Endothelial cell (in vitro differentiated cells): Measurements from ENCODE around the gene NPHP4. TPM values are rescaled to one million over a fixed set of nuclear protein-coding genes. Genes with fewer than 3 reads are reported as not detected.

Source experiments
- DNase-seq: peaks from one replicate; pipeline ENCODE4 v3.0.0; 2021; ENCODE audit warnings: low spot score
- H3K27ac Mint-ChIP-seq: one replicate; pipeline ENCODE4 v1.8.0; 2021; ENCODE audit warnings: mixed read lengths, inconsistent platforms; ENCODE audit not compliant: unreplicated experiment
- H3K27me3 Mint-ChIP-seq: one replicate; pipeline ENCODE4 v1.8.0; 2021; ENCODE audit warnings: mild to moderate bottlenecking, moderate library complexity, mixed read lengths, inconsistent platforms; ENCODE audit not compliant: unreplicated experiment
- H3K36me3 Mint-ChIP-seq: one replicate; pipeline ENCODE4 v1.8.0; 2021; ENCODE audit warnings: mild to moderate bottlenecking, low read depth, mixed read lengths, inconsistent platforms; ENCODE audit not compliant: unreplicated experiment
- H3K4me1 Mint-ChIP-seq: one replicate; pipeline ENCODE4 v1.8.0; 2021; ENCODE audit warnings: mild to moderate bottlenecking, mixed read lengths, inconsistent platforms; ENCODE audit not compliant: unreplicated experiment
- H3K4me3 Mint-ChIP-seq: one replicate; pipeline ENCODE4 v1.8.0; 2021; ENCODE audit warnings: mild to moderate bottlenecking, mixed read lengths, inconsistent platforms; ENCODE audit not compliant: unreplicated experiment
- H3K9me3 Mint-ChIP-seq: one replicate; pipeline ENCODE4 v1.8.0; 2021; ENCODE audit warnings: mixed read lengths, inconsistent platforms; ENCODE audit not compliant: unreplicated experiment
- CTCF ChIP-seq: fragments of 200-600 bp; sonication (generic); IDR thresholded peaks from one replicate; pipeline ENCODE4 v1.5.0; 2021; ENCODE audit warnings: antibody characterized with exemption; ENCODE audit not compliant: unreplicated experiment
- total RNA-seq: library from RNA; stranded (reverse); fragmentation: NEBNext Ultra II Directional; extraction: Animal tissue kit (Norgen Biotek cat#: 25700); gene quantifications from one replicate; pipeline ENCODE4 v1.2.1, GENCODE V29; 2021; ENCODE audit not compliant: unreplicated experiment

NPHP4 gene
- total RNA-seq, 1 donor from 2014 or later, result 15.3 TPM

DNA sequence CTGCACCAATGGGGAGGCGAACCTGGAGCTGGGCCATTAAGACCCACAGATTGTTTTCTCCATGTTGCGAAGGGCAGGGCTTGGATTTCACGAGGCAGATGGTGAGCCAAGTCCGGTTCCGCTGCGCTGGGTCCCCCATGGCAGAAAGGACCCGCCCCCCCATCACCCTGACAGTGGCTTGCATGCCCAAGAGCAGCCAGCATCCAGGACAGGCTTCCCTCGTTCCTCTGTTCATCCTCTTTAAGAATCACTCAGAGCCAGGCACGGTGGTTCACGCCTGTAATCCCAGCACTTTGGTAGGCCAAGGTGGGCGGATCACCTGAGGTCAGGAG, 15.8 kb upstream of the NPHP4 start:
- no peaks in the 10 kb centered on the region for H3K4me1 Mint-ChIP-seq
- no peak overlapping the region for H3K4me3 Mint-ChIP-seq
- no peak for TF ChIP-seq CTCF
- DNase-seq, result no peak
- H3K27me3 Mint-ChIP-seq, result peaks cover 12% of the 10 kb centered on the region
- no peaks in the 10 kb centered on the region for H3K9me3 Mint-ChIP-seq
- no peak overlapping the region for H3K27ac Mint-ChIP-seq
- no peaks in the 10 kb centered on the region for H3K36me3 Mint-ChIP-seq

GRCh38 chr1:6007318-6008083, 15.3 kb upstream of the NPHP4 start:
- Mint-ChIP-seq H3K9me3 (no peaks in the 10 kb centered on the region), H3K36me3 (no peaks in the 10 kb centered on the region), H3K4me1 (no peaks in the 10 kb centered on the region), H3K27ac (no peak overlapping the region), H3K4me3 (no peak overlapping the region), H3K27me3 (peaks cover 12% of the 10 kb centered on the region)
- no peak for DNase-seq
- TF ChIP-seq CTCF, result no peak

DNA sequence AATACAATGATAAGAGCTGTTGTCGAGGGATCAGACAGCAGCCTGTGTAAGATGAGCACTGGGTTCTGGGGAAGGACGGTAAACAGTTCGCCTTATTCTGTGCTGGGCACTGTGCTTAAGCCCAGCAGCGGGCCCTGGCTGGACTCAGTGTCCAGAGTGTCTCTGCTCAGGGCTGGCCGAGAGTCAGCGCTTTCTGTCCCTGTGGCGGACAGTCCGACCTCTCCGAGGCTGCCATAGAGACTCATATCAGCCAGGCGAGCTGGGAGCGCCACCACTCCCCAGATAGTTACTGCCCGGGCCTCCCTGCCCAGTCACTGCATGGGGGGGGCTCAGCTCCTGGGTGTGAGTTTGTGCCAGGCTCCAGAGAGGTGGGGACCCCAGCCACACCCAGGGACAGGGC, 14.7 kb upstream of the NPHP4 start:
- peaks cover 10% of the 10 kb centered on the region for H3K27me3 Mint-ChIP-seq
- no peak for TF ChIP-seq CTCF

GRCh38 chr1:6005276-6005917, 13.2 kb upstream of the NPHP4 start:
- Mint-ChIP-seq H3K4me1 (no peaks in the 10 kb centered on the region), H3K27me3 (peaks cover 6% of the 10 kb centered on the region), H3K9me3 (no peaks in the 10 kb centered on the region), H3K4me3 (no peak overlapping the region), H3K36me3 (no peaks in the 10 kb centered on the region), H3K27ac (no peak overlapping the region)
- no peak for TF ChIP-seq CTCF
- no peak for DNase-seq

More for the DNA sequence above, 14.7 kb upstream of the NPHP4 start:
- Mint-ChIP-seq H3K4me1 (no peaks in the 10 kb centered on the region), H3K36me3 (no peaks in the 10 kb centered on the region), H3K9me3 (no peaks in the 10 kb centered on the region), H3K27ac (no peak overlapping the region), H3K4me3 (no peak overlapping the region)
- no peak for DNase-seq
